GM18951 (cell line): Measurements from ENCODE around the gene TMEM87B.

ENCODE experiments used
- POLR2A ChIP-seq: IDR thresholded peaks from 4 replicates; pipeline ENCODE4 v1.6.1; 2011; ENCODE audit warnings: mild to moderate bottlenecking; ENCODE audit not compliant: insufficient read length, insufficient read depth; ENCODE audit errors: extremely low read depth
- in situ Hi-C: fragments of 300-500 bp; cut with MboI; formaldehyde crosslinking; loops from one replicate; pipeline ENCODE4 v1.12.0; 2022; ENCODE audit warnings: low sequenced_read_pairs, mixed read lengths, inconsistent platforms; ENCODE audit not compliant: unreplicated experiment

TMEM87B gene

DNA sequence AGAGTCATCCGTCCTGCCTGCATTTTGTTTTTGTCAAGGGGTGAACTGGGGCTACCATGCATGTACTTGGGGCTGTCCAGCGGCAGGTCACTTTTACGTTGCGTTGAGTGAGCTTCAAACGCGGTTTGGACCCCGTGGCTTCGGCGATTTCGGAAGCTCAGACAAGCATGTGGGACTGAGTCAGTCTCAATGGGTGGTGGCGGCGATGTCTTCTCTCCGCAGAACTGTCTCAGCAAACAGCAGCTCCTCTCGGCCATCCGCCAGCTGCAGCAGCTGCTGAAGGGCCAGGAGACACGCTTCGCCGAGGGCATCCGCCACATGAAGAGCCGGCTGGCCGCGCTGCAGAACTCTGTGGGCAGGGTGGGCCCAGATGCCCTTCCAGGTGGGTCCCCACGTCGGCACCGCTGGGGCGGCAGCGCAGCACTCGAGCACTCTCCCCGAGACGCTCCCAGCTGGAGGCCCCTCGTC lies 104.4 kb downstream of the TMEM87B start:
- TF ChIP-seq POLR2A: no peak
- in situ Hi-C loops: no loop called here

DNA sequence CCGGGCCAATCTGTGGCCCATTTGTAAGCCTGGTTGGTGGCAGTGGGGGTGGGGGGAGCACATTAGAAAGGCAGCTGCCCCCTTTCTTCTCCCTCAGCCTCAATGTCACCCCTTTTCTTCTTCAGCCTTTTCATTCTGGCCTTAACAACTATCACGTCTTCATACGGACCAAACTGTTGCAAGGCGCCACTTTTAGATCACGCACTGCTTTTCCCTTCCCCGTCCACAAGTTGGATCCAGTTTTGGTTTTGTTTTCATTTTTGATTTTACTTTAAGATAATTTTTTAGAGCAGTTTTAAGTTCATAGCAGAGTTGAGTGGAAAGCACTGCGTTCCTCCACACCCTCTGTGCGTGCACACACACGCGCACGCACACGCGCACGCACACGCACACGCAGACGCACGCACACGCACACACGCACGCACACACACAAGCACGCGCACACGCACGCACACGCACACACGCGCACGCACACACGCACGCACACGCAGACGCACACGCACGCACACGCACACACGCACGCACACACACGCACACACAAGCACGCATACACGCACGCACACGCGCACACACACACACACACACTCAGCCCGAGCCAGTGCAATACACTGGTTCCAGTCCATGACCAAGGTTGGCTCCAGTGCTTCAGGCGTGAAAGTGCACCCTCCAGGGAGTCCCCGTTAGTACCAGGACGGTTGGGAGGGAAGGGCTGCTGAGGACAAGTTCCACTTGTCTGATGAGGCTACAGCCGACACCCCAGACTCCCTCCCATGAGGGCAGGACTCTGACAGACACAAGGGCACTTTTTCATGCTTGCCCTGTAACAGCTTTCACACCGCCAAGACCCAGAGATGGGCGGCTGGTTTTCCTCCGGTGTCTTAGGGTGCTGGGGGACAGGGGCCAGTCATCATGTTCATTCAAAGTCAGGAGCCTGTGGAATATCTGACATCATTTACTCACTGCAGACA lies 105.5 kb downstream of the TMEM87B start:
- in situ Hi-C loops: no loop called here
- TF ChIP-seq POLR2A: no peak

DNA sequence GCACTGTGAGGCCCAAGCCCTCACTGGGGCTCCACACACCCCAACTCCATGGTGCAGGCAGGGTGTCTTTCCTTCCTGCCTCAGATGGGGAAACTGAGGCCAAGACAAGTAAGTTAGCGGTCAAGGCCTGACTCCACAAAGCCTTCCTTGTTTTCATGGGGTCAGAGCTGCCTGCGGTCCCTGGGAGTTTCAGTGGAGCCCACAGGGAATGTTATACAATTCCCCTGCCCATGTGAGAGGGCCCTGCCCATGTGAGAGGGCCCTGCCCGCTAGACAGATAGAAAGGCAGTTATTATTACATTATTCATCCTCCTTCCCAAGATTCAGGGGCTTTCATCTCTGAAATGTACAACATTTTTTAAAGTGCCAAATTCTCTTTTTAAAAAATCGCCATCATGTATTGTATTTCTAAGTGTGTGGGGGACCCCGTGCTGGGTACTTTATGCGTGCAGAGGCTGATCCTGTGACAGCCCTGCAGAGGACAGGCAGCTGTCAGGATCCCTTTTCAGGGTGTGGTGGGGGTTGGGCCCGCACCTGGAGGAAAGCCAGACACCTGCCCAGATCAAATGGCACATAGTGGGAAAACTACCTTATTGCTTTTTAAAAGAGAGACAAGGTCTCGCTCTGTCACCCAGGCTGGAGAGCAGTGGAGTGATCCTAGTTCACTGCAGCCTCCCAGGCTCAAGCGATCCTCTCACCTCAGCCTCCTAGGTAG lies 106.5 kb downstream of the TMEM87B start:
- no peak for TF ChIP-seq POLR2A
- in situ Hi-C loops: no loop called here

DNA sequence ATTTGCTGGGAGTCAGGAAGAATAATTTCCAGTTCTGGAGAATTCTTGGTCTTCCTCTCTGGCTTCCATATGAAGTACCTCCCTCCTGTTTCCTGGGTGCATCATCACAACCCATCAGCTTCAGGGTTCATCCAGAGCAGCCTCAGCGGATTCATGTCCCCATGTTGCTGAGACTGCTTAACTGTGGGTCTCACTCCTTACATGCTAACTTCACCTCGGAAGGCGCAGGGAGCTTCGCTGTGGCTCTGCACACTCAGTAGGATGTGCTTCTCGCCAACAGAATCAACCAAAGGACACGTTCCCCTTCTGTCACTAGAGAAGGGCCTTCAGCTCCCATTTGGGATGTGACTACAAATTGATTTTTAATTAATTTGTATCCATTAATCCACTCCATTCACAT lies 107.3 kb downstream of the TMEM87B start:
- no peak for TF ChIP-seq POLR2A
- in situ Hi-C loops: no loop called here

DNA sequence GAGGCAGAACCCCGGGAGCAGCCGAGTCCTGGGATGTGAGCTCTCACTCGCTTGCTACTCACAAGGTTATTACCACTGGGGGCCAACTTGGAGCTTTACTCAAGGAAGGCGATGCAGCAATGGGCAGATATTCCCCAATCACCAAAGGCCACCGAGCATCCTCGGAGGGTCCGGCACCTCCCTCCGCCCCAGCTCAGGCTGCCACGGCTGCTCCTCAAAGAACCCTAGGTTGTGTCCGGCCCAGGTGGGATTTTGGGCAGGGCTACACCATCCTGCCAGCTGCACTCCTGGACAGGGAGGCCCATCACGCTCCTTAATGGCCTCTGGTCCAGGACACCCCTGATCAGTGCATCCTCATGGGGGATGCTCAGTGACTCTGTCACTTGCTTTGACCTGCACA lies 107.9 kb downstream of the TMEM87B start:
- in situ Hi-C loops: no loop called here
- TF ChIP-seq POLR2A: no peak

DNA sequence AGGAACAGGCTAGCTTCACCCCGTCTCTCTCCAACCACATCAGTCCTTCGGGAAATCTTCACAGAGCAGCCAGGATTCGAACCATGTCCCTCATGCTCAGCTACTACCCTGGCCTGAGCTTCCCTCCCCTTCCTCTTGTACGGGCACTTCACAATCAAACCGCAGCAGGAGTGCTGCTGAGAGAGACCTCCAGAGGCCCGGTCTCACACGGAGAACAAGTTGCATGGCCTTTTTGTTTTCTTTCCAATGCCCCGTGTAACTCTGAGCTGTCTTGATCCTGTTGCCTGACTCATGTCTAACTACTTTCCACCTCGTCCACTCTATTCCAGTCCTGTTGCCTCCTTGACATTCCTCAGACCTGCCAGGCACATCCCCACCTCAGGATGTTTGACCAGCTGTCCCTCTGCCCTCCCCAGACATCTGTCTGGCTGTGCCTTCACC lies 108.5 kb downstream of the TMEM87B start:
- no peak for TF ChIP-seq POLR2A

DNA sequence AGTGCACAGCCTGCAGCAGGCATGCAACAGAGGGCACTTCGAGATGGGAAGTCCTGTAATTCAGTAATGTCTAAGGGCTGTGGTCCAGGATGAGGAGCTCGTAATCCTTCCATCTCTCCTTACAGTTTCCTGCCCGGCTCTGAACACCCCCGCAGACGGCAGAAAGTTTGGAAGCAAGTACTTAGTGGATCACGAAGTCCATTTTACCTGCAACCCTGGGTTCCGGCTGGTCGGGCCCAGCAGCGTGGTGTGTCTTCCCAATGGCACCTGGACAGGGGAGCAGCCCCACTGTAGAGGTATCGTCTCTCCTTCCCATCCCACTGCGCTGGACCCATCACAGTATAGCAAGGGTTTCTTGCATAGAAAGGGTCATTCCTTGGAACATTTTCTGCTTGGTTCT lies 109.8 kb downstream of the TMEM87B start:
- no peak for TF ChIP-seq POLR2A
- in situ Hi-C loops: no loop called here

More for the DNA sequence above, 108.5 kb downstream of the TMEM87B start:
- in situ Hi-C loops: no loop called here

DNA sequence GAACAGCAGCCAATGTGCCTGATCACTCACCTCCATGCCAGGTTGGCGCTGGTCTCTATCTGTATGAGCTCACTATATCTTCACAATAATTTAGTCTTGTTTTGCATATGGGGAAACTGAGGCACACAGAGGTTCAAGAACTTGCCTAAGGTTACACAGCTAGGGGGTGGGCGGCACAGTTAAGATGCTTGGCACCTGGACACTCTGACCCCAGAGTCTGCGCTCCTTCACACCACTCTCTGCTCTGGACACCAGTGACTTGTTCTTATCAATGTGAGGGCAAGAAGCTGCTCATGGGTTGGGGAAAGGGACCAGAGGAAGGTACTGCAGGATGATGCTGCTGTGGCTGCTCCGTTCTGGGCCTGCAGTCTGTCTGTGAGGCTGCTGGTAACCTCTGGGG lies 110.2 kb downstream of the TMEM87B start:
- in situ Hi-C loops: no loop called here
- TF ChIP-seq POLR2A: no peak

DNA sequence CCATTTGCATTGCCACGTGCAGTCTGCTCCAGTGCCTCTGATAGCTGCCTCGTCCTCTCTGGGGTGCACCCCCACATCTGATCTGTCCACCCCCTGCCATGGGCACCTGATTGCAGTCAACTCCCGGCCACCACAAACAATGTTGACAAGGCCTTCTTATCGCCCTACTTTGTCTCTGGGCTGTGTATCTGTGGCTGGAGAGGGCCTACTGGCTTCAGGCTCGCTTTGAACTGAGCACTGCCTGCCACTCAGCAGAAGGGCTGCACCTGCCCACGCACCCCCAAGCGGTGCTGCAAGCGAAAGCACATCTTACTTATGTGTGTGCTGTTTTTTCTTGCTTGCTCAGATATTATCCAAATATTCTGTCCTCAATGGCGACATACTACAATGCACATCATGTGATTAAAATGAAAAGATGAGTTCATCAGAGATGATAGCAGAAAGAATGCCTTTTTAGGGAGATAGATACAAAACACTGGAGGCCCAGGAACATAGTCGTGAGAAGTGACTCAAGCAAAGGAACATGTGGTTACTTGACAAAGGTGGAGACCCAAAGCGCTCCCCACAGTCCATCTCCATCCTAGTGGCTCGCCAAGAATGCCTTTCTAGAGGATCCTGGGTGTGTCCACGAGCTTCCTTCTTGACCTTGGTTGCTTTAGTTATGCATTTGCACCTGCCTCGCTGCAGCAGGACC lies 111.9 kb downstream of the TMEM87B start:
- in situ Hi-C loops: no loop called here
- TF ChIP-seq POLR2A: no peak

DNA sequence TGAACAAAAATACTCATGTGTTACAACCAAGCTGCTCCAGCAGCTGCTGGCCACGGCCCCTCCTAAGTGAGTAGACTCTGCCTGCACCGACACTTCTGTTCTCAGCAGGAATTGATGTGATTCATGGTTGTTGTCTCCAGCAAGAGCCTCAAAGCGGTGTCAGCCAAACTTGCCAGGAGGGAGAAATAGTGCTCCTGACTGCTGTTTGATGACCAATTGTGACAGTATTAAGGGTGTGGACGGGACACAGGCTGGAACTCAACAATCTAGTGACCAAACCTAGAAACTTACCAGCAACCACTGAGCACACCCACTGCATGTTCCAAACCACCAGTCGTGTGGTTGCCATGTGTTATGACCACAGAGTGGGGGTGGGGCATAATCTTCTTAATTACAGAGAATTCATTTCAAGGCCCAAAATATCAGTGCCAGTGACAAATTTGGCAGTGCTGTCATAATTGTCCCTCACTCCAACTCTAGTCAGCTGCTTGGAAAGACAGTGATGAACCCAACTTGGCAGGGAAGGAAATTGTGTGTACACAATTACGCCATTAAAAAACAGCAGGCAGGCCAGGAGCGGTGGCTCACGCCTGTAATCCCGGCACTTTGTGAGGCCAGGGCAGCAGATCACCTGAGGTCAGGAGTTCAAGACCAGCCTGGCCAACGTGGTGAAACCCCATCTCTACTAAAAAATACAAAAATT lies 113.5 kb downstream of the TMEM87B start:
- in situ Hi-C loops: no loop called here
- TF ChIP-seq POLR2A: no peak
